Measurements from ENCODE around the gene CAPN15.

The CAPN15 gene

GRCh38 chr16:548586-548985 lies 21.1 kb downstream of the CAPN15 start:
- no peak for DNase-seq

GRCh38 chr16:549544-550263 lies 22.2 kb downstream of the CAPN15 start:
- no peak for DNase-seq

DNA sequence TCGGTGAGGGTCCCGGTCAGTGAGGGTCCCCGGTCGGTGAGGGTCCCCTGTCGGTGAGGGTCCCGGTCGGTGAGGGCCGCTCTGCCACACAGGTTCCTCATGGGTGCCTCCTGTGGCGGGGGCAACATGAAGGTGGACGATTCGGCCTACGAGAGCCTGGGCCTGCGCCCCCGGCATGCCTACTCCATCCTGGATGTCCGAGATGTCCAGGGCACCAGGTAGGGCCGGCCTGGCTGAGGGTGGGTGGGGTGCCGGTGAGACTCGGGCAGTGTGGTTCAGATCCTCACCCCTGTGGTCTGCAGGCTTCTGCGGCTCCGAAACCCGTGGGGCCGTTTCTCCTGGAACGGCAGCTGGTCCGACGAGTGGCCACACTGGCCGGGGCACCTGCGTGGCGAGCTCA lies 23.7 kb downstream of the CAPN15 start:
- DNase-seq: no peak

DNA sequence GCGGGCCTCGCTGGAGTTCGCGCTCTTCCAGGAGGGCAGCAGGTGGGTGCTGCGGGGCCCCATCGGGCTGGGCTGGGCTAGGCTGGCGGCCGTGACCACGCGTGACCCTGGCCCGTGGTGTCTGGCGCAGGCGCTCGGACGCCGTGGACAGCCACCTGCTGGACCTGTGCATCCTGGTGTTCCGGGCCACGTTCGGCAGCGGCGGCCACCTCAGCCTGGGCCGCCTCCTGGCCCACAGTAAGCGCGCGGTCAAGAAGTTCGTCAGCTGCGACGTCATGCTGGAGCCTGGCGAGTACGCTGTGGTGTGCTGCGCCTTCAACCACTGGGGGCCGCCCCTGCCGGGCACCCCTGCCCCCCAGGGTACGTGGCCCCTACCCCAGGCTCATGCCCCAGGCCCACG lies 24.7 kb downstream of the CAPN15 start:
- no peak for DNase-seq

- no peak for DNase-seq
Measured at GRCh38 chr16:553601-554296, 26.2 kb downstream of the CAPN15 start.

DNA sequence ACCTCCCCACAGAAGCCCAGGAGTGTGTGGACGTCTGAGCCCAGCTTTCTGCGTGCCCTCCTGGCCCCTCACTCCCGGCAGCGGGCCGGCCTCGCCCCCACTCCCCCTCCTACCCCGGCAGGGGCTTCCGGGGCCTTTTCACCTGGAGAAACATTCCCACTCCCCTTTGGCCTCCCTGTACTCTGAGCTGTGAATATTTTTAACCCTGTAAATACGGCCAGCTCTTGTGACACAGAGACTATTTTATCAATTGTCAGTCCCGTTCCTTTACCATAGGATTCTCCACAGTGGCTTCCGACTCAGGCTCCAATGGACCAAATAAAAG lies 26.7 kb downstream of the CAPN15 start:
- DNase-seq: no peak

GRCh38 chr16:554640-555365 lies 27.3 kb downstream of the CAPN15 start:
- DNase-seq: no peak

GRCh38 chr16:555528-556473 lies 28.3 kb downstream of the CAPN15 start:
- DNase-seq: no peak

- no peak for DNase-seq
Measured at GRCh38 chr16:556474-557173, 29.1 kb downstream of the CAPN15 start.

DNA sequence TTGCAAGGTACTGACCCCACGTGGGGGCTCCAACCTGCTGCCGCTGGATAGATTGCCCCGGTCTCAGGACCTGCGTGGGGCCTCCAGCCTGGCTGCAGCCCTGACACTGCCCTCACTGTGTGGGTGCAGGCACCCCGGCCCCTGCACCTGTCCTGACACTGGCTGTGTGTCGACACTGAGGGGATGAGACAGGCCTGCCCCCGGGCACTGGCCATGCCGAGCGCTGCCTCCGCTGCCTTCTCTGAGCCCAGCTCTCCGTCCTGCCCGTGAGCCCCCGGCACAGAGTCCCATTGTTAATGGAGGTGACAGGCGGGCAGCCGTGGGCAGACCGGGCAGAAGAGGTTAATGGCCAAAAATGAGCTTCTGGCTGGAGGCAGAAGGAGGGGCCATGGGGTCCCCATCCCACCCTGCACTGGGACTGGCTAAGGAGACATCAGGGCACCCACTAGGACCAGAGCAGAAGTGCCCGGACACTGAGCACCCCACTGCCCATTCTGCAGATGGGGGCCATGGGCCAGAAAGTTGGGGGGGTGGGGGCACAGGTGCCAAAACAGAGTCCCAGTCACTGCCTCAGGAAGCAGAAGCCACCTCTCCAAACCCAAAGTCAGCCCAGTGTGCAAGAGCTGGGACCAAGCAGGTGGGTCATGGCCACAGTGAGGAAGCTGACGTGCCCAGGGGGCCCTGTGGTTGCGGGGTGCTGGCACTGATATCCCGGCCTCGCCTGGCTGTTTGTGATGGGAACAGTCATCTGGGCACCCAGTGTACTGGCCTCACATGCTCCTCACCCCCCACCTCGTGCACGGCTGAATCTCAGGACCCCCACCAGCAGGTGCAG lies 30.2 kb downstream of the CAPN15 start:
- DNase-seq: no peak

DNA sequence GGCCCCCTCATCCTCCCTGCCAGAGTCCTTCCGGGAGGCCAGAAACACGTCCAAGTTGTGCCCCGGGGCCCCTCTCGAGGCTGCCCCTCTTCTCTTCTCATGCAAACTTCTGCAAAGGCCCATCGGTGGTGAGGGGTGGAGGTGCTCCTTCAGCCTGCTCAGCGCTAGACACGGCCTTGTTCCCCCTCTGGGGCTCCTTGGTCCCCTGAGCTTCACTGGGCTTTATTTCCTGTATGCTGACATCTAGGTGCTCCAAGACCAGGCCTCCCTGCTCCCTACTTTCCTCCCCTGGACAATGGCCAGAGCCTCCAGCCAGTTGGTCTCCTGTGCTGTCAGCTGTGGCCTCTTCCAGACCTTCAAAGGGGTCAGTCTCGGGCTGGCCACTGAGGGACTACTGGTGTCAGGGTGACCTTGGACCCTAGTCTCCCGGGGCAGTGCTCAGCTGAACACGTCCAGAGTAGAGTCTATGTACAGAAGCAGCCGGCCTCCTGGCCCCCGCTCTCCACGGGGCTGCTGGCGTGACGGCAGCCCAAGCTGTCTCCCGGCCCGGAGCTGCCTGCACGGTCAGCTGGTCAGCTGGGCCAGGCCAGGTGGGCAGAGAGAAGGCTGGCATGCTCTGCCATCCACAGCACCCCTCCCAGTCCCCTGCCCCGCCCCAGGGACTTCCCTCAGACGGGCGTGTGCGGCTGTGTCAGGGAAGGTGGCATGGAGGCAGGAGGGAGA lies 30.9 kb downstream of the CAPN15 start:
- DNase-seq: no peak

DNA sequence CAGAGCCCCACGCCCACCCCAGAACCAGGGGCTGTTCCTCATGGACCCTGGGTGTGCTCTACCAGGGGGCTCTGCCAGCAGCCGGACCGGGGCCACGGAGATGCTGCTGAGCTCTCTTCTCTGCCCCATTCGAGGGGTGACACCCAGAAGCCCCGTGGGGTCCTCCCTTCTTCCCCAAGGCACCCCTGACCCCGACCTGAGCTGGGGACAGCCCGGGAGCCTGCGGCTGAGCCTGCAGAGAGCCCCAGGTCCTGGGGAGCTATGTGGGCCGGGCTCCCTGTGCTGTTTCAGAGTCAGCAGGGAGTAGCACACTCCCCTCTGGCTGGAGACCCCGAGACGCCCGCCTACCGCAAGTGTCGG lies 31.5 kb downstream of the CAPN15 start:
- DNase-seq: no peak

DNA sequence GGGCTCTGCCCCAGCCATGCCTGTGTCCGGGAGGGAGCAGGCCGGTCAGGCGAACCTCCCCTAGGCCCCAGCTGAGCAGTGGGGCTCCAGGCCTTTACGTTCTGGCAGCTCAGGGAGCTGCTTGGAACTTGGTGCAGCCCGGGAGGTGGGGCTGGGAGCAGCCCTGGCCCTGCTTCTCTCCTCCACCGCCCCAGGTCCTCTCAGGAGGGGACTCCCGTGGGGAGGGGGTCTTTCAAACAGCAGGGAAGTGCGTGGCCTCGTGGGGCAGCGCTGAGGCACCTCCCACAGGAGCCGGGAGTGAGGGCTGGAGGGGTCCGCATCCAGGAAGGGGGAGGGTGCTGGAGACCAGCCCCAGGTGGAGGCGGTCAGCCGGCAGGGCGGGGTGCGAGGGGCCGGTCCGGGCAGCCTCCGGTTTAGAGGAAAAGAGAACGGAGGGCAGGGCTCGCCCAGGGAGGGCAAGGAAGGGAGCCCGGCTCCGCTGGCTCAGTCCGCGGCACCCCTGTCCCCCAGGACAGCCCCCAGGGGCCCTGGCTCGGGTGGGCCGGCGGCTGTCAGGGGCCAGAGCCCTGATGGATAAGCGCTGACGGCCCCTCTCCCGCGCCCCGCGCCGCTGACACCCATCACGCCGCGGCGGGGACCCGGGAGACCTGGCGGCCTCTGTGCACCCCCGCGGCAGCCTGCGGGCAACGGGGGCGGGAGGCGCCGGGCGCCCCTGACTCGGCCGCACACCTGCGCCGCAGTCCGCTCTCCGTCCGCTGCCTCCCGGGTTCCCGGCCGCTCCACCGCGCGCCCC lies 32.1 kb downstream of the CAPN15 start:
- DNase-seq: no peak

GRCh38 chr16:560204-560700 lies 32.7 kb downstream of the CAPN15 start, which contains the start of gene PRR35:
TSS of gene PRR35 (plus strand) at chr16:560394. CDS start at chr16:563295, 2,901 bp downstream.
- DNase-seq: no peak

DNA sequence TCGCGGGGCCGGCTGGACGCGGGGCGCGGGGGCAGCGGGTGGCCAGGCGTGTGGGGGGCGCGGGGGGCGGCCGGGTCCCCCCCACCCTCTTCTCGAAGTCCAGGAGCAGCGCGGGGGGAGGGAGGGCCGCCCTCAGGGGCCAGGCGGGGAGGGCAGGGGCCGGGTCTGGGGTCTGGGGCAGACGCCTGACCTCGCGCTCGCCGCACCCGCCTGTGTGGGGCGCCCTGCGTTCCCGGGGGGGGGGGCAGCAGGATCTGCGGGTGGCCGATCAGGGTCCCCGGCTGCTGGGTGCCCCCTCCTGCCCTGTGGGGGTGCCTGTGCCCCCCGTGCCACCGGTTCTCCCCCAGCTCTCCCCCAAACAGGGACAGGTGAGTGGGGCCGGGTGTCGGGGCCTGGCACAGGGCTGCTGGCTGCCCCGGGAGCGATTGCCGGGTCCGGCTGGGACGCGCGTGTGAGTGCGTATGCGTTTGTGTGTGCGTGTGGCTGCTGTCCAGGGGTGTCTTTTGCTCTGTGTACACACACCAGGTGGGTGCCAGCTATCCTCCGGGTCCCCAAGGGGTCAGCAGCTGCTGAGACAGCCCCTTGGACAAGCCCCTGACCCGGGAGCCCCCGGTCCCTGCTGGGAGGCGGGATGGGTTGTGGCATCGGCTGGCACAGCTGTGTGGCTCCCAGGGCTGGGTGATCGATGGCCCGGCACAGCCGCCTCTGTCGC lies 33.3 kb downstream of the CAPN15 start:
- no peak for DNase-seq

DNA sequence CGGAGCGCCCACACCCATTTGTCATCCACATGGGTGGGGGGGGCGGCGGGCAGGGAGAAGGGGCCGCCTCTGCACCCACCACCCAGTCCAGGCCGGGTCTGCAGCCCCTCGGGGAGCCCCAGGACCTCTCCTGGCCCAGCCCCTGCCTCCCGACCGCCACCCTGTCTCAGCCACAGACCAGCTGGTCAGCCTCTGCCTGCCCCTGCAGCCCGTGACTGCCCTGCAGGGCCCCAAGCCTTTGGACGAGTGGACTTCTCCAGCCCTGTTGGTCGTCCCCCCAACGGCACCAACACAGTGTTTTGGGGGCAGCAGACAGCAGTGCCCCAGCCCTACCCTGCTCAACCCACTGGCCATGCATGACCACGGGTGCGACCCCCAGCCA lies 33.9 kb downstream of the CAPN15 start:
- no peak for DNase-seq

GRCh38 chr16:561957-562938 lies 34.7 kb downstream of the CAPN15 start:
- no peak for DNase-seq

Measured in activated naive CD4-positive, alpha-beta T cell (primary cell).